Upper lobe of left lung (tissue), 4 donors: ENCODE results near the gene ZFHX3.

Source experiments
- POLR2A ChIP-seq, 4 donors: fragments of 450-650 bp; IDR thresholded peaks; one replicate each; pipeline ENCODE4 v1.5.1; 2016 to 2017; ENCODE audit warnings: antibody characterized with exemption in 4 of 4, mild to moderate bottlenecking in 2 of 4
- TF ChIP-seq, protein P1 (sequence below), 6 experiments: fragments of 450-650 bp in 4 of 6; fragments of 200-600 bp in 2 of 6; sonication (generic) in 2 of 6; IDR thresholded peaks; one replicate each; pipeline ENCODE4 v1.5.1; 2016 to 2019; ENCODE audit warnings: antibody characterized with exemption in 6 of 6

DNA sequence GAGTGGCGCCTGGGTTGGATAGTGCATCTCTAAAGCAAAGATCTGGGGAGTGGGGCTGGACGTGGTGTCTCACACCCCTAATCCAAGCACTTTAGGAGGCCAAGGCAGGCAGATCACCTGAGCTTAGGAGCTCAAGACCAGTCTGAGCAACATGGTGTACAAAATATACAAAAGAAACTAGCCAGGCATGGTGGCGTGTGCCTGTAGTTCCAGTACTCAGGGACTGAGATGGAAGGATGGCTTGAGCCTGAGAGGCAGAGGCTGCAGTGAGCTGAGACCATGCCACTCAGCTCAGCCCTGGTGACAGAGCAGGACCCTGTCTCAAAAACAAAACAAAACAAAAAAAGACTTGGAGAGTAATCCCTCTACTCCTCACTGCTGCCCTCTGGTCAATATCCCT, 96.0 kb downstream of the ZFHX3 start:
- TF ChIP-seq, protein P1, sequence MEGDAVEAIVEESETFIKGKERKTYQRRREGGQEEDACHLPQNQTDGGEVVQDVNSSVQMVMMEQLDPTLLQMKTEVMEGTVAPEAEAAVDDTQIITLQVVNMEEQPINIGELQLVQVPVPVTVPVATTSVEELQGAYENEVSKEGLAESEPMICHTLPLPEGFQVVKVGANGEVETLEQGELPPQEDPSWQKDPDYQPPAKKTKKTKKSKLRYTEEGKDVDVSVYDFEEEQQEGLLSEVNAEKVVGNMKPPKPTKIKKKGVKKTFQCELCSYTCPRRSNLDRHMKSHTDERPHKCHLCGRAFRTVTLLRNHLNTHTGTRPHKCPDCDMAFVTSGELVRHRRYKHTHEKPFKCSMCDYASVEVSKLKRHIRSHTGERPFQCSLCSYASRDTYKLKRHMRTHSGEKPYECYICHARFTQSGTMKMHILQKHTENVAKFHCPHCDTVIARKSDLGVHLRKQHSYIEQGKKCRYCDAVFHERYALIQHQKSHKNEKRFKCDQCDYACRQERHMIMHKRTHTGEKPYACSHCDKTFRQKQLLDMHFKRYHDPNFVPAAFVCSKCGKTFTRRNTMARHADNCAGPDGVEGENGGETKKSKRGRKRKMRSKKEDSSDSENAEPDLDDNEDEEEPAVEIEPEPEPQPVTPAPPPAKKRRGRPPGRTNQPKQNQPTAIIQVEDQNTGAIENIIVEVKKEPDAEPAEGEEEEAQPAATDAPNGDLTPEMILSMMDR (IDR thresholded peaks at IDR 0.05): no peak
- TF ChIP-seq POLR2A (IDR thresholded peaks at IDR 0.05): no peak
